Kidney (tissue), 14 donors: ENCODE results near the gene INHBE. TPM values are rescaled to one million over a fixed set of nuclear protein-coding genes. Genes with fewer than 3 reads are reported as not detected.

Source experiments
- DNase-seq, 5 donors: peaks; one replicate each; pipeline ENCODE4 v3.0.0-alpha.2; 2013 to 2020
- FAIRE-seq: peaks from 2 replicates; lab custom pipeline; 2012; peaks lifted over from hg19 to GRCh38; lab: Jason Lieb, UNC
- H3K27ac ChIP-seq, 2 donors: one replicate each; pipeline ENCODE4 v1.7.0; 2013; ENCODE audit warnings: low read depth in 2 of 2, low read length in 2 of 2, inconsistent platforms in 1 of 2
- H3K27me3 ChIP-seq: one replicate; pipeline ENCODE4 v1.7.1; 2013; ENCODE audit warnings: low read length, inconsistent platforms; ENCODE audit not compliant: control insufficient read depth, insufficient read depth
- H3K36me3 ChIP-seq, 3 donors: one replicate each; pipeline versions ENCODE4 v1.7.0 to v1.7.1; 2013; ENCODE audit warnings: low read length in 3 of 3, control low read depth in 1 of 3, inconsistent platforms in 1 of 3; ENCODE audit not compliant: insufficient read depth in 3 of 3, control insufficient read depth in 2 of 3
- H3K4me1 ChIP-seq, 3 donors: one replicate each; pipeline versions ENCODE4 v1.7.0 to v1.7.1; 2013; ENCODE audit warnings: low read length in 3 of 3, inconsistent platforms in 1 of 3, low read depth in 1 of 3; ENCODE audit not compliant: control insufficient read depth in 2 of 3, insufficient read depth in 2 of 3
- H3K4me3 ChIP-seq, 3 donors: one replicate each; pipeline versions ENCODE4 v1.7.0 to v1.8.1; 2013; ENCODE audit warnings: low read length in 3 of 3, control low read depth in 1 of 3, inconsistent platforms in 1 of 3
- H3K9ac ChIP-seq, 3 donors: one replicate each; pipeline versions ENCODE4 v1.7.0 to v1.7.1; 2013; ENCODE audit warnings: low read length in 3 of 3, control low read depth in 1 of 3, inconsistent platforms in 1 of 3
- H3K9me3 ChIP-seq, 3 donors: one replicate each; pipeline versions ENCODE4 v1.7.0 to v1.7.1; 2013; ENCODE audit warnings: low read length in 3 of 3, control low read depth in 1 of 3, inconsistent platforms in 1 of 3; ENCODE audit not compliant: control insufficient read depth in 2 of 3, insufficient read depth in 1 of 3
- intact Hi-C: fragments of 100-400 bp; cut with DNase I; formaldehyde crosslinking; loops from one replicate; pipeline ENCODE4 v1.11.1; 2022
- polyA plus RNA-seq: library from polyadenylated mRNA; stranded (reverse); fragments of 350-450 nt; fragmentation: Illumina TruSeq; extraction: RNeasy Lipid Tissue Mini Kit (QIAGEN cat#74804); gene quantifications from one replicate; pipeline ENCODE4 v1.2.3, GENCODE V29; 2014; ENCODE audit warnings: low read depth, low replicate concordance; ENCODE audit not compliant: insufficient read depth
- total RNA-seq: library from RNA; stranded (reverse); fragmentation: NEBNext Ultra II Directional; extraction: Animal tissue kit (Norgen Biotek cat#: 25700); gene quantifications from one replicate; pipeline ENCODE4 v1.2.1, GENCODE V29; 2021
- TF ChIP-seq, protein P1 (sequence below): IDR thresholded peaks from 3 replicates; pipeline ENCODE4 v1.5.1; 2012; ENCODE audit warnings: mild to moderate bottlenecking, moderate library complexity, borderline replicate concordance; ENCODE audit not compliant: insufficient read depth; ENCODE audit errors: extremely low read depth
- donor health status: control.
- donor health status: control.
- donor health status: control.
- donor health status: control.
- donor health status: control.
- donor health status: DM: yes; HTN: yes; CAD: no.
- donor health status: Normal renal cell carcinoma (clear cell type).

Gene INHBE
- total and polyA plus RNA-seq, 2 donors from 2014 or later, result 0.19 to 0.30 TPM

DNA sequence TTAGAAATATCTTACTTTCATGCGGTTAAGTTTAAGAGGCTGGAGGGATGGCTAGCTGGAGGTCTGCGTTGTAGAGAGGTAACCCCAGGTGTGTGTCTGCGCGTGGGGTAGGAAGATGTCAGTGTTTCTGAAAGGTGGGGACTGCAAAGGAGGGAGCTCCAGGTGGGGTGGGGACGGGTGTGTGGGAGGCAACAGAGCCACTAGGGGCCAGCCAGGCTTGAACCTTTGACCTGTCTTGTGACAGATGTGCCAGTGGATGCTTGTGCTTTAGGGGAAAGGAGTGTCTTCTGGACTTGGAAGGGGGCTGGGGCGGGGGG is 5.3 kb downstream of the INHBE start:
- no peaks in the 10 kb centered on the region for H3K27me3 ChIP-seq
- no peak for FAIRE-seq
- no peaks in the 10 kb centered on the region for H3K9me3 ChIP-seq
- H3K27ac ChIP-seq, result no peak overlapping the region
- H3K36me3 ChIP-seq, result no peaks in the 10 kb centered on the region
- peak overlapping the region in 1 of 3 donors; percentile 69 for H3K9ac ChIP-seq
- DNase-seq, result no peak
- peaks cover 0 to 13% (median 6%) of the 10 kb centered on the region in 3 donors for H3K4me1 ChIP-seq
- peak overlapping the region in 2 of 3 donors; percentile 35 to 58 for H3K4me3 ChIP-seq
- intact Hi-C loops, result no loop called here
- TF ChIP-seq, protein P1, sequence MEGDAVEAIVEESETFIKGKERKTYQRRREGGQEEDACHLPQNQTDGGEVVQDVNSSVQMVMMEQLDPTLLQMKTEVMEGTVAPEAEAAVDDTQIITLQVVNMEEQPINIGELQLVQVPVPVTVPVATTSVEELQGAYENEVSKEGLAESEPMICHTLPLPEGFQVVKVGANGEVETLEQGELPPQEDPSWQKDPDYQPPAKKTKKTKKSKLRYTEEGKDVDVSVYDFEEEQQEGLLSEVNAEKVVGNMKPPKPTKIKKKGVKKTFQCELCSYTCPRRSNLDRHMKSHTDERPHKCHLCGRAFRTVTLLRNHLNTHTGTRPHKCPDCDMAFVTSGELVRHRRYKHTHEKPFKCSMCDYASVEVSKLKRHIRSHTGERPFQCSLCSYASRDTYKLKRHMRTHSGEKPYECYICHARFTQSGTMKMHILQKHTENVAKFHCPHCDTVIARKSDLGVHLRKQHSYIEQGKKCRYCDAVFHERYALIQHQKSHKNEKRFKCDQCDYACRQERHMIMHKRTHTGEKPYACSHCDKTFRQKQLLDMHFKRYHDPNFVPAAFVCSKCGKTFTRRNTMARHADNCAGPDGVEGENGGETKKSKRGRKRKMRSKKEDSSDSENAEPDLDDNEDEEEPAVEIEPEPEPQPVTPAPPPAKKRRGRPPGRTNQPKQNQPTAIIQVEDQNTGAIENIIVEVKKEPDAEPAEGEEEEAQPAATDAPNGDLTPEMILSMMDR, result no peak

DNA sequence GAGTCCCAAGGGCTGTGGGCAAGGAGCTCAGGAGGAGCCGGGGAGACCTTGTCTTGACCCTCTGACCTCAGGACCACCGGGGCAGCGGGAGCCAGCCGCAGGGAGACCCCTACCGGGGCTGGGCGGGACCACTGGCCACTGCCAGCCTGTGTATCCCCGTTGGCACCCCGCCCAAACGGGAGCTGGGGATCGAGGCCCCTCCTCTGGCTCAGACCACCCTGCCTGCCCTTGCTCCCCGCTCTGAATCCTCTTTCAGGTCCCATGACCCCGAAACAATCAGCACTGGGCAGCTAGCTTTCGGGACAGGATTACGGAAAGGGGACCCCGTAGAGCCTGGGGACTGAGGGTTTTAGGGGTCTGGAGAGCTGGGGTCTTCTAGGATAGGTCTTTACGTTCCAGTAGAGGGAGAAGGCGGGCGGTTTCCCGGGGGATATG is 5.8 kb downstream of the INHBE start:
- intact Hi-C loops, result no loop called here
- Histone ChIP-seq H3K27ac (no peak overlapping the region), H3K27me3 (no peaks in the 10 kb centered on the region), H3K9ac (peak overlapping the region in 2 of 3 donors; percentile 26 to 33), H3K4me3 (peak overlapping the region in 2 of 3 donors; percentile 58 to 84), H3K4me1 (peaks cover 0 to 13% (median 6%) of the 10 kb centered on the region in 3 donors), H3K9me3 (no peaks in the 10 kb centered on the region), H3K36me3 (no peaks in the 10 kb centered on the region)
- no peak for FAIRE-seq
- peak; percentile 40 to 85 (median 67) for DNase-seq
- TF ChIP-seq, protein P1, result no peak

DNA sequence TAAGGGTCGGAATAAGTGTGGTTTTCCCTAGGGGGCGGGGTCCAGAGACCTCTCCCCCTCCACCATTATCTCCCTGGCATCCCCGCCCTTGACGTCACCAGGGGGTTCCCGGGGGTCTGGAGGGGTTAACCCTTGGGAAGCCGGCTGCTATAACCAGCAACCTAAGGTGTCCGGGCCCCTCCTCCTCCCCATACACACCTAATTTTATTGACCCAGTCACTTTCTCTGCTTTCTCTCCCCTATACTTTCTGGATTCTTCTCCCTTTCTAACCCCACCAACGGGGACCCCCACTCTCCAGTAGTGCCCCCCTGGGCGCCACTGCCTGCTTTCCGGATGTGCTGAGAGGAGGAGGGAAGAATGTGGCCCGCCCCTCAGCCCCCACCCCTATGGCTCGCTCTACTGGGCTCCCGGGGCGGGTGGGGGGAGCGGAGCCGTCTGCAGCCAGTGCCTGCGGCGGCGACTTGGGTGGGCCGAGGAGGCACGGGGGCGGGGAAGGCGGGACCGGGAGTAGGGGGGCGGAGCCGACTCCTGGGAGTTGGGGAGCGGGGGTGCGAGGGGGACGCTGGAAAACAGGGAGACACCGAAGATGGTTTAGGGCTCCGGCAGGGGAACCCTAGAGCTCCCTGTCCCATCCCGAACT is 6.3 kb downstream of the INHBE start:
- Histone ChIP-seq H3K4me1 (peaks cover 0 to 9% (median 6%) of the 10 kb centered on the region in 3 donors), H3K36me3 (no peaks in the 10 kb centered on the region), H3K4me3 (peak overlapping the region; percentile 60 to 84 (median 80)), H3K27ac (peak overlapping the region in 1 of 2 donors; percentile 34), H3K27me3 (no peaks in the 10 kb centered on the region), H3K9me3 (no peaks in the 10 kb centered on the region), H3K9ac (peak overlapping the region; percentile 43 to 77 (median 66))
- TF ChIP-seq, protein P1, result no peak
- intact Hi-C loops, result no loop called here
- FAIRE-seq (no peak), DNase-seq (peak; percentile 88 to 95 (median 91))

DNA sequence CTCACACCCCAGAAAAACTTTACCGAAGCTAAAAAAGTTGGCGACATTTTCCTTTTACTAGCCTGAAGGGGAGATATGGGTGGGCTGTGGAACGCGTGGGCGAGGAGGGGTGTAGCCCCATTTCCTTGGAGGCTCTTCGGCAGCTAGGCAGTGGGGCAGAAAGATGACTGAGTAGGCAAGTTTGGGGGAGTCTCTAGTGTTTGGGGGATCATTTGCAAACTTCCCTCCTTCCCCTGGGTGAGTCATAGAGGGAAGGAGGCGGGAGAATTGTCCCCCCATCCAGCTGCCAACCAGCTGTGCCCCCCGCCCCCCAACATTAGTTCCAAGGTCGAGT is 6.8 kb downstream of the INHBE start:
- H3K27ac ChIP-seq, result peak overlapping the region in 1 of 2 donors; percentile 34
- H3K9ac ChIP-seq, result peak overlapping the region; percentile 43 to 77 (median 66)
- peak in 1 of 5 donors; percentile 70 for DNase-seq

More for the DNA sequence above, 6.8 kb downstream of the INHBE start:
- H3K36me3 ChIP-seq, result no peaks in the 10 kb centered on the region
- intact Hi-C loops, result no loop called here
- FAIRE-seq, result no peak
- no peaks in the 10 kb centered on the region for H3K9me3 ChIP-seq
- no peaks in the 10 kb centered on the region for H3K27me3 ChIP-seq
- H3K4me1 ChIP-seq, result peaks cover 0 to 8% (median 6%) of the 10 kb centered on the region in 3 donors
- peak overlapping the region; percentile 60 to 84 (median 80) for H3K4me3 ChIP-seq
- TF ChIP-seq, protein P1, result no peak
